ENCODE measurements around the gene SHISA9.
"Not testable (repeated sequence)": the region's sequence is repeated elsewhere in the genome, so short reads cannot be mapped to it uniquely, and the experiment has no call there.

Gene SHISA9

DNA sequence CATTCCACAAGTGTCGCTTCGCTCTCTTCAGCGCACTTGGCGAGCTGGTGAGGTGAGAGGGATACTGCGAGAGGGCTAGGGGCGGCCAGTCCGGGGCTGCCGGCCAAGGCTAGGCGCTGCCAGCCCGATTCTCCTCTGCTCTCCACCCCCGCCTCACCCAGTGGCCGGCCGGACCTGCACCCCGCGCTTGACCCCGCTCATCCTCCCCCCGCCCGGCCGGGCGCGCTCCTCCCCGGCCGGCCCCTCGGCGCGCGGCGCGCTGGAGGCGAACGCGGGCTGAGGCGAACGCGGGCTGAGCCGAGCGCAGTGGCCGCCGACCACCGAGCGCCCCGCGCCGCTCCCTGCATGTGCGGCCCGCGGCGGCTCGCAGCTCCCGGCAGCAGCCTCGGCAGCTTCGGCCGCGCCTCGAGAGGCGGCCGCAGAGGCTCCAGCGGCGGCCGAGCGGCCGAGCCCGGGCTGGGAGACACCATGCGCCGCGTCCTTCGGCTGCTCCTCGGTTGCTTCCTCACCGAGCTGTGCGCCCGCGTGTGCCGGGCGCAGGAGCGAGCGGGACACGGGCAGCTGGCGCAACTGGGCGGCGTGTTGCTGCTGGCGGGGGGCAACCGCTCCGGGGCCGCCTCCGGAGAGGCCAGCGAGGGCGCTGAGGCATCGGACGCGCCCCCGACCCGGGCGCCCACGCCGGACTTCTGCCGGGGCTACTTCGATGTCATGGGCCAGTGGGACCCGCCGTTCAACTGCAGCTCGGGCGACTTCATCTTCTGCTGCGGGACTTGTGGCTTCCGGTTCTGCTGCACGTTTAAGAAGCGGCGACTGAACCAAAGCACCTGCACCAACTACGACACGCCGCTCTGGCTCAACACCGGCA is at the start of gene SHISA9:
TSS of gene SHISA9 (plus strand) at position 2 of the 865 bp plus-strand sequence.
- no peak for DNase-seq

DNA sequence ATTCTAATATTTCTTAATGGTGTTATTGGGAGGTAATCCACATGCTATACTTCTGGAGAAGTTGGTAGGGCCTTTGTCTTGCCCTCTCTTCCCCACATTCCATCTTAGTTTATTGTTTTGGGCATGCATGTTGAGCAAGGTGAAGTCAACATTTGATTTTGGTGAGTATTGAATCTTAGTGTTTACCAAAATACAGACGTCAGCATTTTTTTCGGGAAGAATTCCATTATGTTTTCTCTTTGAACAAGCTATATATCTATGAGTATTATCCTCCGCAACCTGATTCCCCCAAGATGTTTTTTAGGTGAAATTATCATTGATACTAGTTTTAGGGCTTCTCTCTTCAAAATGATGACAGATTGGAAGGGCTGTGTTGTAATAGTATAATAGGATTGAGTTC is 47.4 kb upstream of the SHISA9 start:
- no peak for DNase-seq

DNA sequence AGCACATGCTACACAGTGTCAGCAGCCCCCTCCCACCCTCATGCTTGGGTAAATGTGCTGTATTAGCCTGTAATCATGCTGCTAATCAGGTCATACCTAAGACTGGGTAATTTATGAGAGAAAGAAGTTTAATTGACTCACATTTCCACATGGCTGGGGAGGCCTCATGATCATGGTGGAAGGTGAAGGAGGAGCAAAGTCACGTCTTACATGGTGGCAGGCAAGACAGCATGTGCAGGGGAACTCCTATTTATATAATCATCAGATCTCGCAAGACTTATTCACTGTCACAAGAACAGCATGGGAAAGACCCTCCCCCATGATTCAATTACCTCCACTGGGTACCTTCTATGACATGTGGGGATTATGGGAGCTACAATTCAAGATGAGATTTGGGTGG is 44.0 kb upstream of the SHISA9 start:
- DNase-seq, result not testable (repeated sequence)

DNA sequence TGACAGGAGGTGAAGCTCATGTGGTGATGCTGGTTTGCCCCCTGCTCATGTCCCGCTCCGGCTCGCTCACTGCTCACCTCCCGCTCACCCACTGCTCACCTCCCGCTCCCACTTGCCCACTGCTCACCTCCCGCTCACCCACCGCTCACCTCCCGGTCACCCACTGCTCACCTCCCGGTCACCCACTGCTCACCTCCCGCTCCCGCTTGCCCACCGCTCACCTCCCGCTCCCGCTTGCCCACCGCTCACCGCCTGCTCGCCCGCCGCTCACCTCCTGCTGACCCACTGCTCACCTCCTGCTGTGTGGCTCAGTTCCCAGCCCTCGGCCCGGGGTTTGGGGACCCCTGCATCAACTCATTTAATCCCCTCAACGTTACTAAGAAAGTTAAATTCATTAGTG is 39.1 kb upstream of the SHISA9 start:
- no peak for DNase-seq

DNA sequence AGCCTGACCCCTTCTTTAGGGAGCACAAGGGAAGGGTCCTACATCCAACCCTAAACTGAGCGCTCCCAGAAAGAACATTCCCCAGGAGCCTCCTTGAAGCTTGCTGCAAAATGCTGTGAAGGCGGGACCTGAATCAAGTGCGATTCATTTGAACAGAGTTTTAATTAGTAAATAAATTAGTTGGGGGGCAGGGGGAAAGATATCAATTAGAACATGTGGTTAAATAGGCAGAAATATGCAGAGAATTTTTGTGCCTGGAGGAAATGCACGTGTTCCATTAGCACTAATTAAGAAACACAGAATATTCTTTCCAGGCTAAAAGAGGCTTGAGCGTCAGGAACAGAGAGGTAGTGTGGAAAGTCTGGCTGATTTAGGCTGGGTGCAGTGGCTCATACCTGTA is 38.5 kb upstream of the SHISA9 start:
- no peak for DNase-seq

DNA sequence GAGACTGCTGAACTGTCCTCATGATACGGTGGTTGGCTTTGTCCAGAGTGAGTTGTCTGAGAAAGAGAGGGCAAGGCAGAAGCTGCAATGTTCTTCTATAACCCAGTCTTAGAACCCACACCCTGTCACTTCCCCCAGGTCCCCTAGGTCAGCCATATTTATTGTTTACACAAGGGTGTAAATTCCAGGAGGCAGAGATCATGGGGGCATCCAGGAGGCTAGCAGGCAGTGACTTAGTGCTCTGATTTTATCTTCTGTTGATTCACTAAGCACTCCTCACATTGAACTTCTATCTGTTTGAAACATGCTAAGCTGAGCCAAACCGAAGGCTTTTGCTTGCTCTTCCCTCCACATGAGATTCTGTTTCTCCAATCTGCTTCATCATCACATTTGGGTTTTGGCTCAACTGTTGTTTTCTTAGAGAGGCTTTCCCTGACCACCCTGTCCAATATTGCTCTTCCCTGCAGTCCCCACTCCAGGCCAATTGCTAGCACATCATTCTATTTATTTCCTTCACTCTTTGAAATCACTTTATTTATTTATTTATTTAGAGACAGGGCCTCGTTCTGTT is 34.3 kb upstream of the SHISA9 start:
- DNase-seq, result no peak

DNA sequence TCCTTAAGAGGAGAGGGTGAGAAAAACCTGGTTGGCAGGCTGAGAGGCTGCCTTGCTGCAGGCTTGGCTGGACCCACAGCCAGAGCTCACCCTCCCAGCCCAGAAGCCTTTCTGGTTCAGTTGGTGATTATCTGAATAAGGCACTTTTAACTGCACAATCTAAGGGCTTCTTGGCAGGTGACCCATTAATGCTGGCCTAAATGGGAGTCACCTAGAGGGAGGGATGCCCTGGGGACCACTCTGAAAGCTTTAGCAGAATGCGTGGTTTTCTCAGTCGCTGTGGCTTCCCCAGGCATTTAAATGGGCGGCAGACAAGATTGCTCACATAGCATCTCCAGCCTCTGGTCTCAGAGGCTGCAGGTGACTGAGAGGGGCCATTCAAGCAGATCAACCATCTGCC is 33.2 kb upstream of the SHISA9 start:
- DNase-seq, result no peak

DNA sequence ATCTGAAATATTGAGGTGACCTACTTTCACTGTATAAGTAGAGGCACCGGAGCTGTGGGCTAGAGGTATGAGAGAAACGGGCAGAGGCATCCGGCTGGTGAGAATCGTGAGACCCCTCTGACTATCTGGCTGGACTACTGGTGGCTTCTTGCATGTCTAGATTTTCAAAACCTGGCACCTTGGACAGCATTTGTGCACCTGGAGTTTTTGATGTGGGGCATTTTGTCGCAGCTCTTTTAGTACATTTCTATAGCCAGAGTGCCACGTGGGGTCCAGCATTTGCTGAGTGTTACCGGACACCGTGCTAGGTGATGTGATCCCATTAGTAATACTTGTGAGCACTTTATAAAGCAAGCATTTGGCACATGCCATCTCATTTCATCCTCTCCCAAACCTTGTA is 32.6 kb upstream of the SHISA9 start:
- DNase-seq, result no peak

DNA sequence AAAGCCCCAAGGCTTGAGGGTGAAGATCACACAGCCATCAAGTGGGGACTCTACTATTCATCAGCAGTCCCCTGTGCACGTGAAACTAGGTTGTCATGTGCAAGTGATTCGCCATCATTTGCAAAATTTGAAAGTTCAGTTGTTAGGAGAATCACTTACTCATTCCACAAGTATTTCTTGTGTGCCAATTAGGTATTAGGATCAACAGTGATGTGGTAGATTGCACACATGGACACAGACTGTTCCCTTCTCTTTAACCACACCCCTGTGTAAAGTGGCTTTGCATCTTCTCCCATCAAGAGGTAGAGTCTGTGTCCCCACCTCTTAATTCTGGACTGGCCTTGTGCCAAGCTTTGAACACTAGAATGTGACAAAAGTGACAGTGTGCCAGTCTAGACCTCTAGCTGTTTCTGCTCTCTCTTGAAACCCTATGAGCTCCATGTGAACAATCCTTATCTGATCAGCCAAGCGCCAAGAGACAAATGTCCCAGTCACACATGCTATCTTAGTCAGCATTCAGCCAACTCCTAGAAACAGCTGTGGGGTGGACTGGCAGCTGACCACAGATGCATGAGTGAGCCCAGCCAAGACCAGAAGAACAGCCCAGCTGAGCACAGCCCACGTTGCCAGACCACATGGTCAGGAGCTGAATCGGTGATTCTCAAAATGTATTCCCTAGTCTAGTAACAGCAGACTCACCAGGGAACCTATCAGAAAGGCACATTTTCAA is 31.5 kb upstream of the SHISA9 start:
- no peak for DNase-seq

DNA sequence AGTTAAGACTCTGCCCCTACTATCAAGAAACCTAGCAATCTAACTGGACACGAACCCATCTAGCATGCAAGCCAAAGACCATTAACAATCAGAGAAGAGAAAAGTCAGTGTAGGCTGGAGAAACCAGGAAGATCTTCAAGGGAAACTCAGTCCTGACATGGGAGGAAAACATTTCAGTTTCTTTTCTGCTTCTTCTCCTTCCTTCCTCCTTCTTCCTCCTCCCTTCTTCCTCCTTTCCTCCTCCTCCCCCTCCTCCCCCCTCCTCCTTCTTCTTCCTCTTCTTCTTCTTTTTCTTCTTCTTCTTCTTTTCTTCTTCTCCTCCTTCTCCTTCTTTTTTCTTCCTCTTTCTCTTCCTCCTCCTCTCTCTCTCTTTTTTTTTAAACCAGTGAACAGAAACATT is 29.6 kb upstream of the SHISA9 start:
- no peak for DNase-seq

DNA sequence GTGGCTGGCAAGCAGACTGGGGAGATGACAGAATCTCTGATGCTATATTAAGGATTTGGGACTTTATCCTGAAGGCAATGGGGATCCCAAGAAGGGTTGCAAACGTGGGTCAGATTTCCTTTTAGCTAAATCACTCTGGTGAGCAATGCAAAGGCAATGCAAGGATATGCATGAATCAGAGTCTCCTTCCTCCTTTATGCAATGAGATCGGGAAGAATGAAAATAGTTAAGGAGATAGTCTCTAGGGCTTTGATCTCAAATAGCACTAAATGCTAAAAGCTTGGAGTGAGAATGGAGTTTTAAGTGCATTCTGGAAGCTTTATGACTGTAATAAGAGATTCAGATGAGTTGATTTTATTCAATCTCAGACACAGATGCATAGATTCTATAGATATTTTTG is 27.2 kb upstream of the SHISA9 start:
- no peak for DNase-seq

DNA sequence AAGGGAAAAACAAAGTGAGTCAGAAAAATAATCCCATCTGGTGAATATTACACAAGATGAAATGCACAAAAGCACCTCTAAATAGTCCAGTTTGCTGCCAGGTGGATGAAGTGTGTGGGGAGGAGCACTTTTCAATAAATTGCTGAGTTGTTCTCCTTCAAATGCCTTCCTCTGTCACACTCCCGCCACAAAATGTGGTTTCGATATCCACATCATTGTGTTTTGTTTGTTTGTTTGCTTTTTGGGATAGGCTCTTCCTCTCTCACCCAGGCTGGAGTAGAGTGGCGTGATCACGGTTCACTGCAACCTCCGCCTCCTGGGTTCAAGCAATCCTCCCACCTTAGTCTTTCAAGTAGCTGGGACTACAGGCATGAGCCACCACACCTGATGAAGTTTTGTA is 24.6 kb upstream of the SHISA9 start:
- DNase-seq, result no peak

DNA sequence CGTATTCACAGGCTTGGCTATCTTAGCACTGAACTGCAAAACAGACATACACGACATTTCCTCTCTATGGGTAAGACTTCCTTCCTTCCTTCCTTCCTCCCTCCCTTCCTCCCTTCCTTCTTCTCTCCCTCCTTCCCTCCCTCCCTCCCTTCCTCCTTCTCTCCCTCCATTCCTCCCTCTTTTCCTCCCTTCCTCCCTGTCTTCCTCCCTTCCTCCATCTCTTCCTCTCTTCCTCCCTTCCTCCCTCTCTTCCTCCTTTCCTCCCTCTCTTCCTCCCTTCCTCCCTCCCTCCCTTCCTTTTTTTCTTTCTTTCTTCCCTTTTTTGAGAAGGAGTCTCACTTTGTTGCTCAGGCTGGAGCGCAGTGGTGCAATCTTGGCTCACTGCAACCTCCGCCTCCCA is 22.4 kb upstream of the SHISA9 start:
- no peak for DNase-seq

DNA sequence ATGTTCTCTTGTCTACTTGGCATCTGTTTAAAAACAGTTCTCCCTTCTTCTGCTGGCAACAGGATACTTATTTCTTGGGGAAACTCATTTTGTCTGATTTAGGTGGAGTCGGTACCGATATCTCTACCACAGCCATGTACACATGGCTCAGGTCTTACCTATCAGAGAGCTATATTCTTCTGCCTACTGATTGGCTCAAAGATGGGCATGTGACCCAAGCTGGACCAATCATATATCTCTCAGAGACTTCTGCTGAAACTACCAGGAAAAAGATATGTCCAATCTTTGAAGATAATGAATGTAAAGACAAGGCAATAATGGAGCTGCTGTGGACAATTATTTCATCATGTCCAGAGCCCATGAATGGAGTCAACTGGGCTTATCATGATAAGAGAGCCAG is 21.6 kb upstream of the SHISA9 start:
- DNase-seq, result no peak

DNA sequence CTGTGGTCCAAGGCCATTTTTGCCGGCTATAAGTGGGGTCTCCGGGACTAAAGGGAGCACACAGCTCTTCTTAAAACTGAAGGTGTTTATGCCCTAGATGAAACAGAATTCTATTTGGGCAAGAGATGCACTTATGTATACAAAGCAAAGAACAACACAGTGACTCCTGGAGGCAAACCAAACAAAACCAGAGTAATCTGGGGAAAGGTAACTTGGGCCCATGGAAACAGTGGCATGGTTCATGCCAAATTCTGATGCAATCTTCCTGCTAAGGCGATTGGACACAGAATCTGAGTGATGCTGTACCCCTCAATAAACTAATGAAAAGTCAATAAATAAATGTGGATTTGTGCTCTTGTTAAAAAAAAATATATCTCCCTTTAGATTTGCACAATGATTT is 20.2 kb upstream of the SHISA9 start:
- no peak for DNase-seq

DNA sequence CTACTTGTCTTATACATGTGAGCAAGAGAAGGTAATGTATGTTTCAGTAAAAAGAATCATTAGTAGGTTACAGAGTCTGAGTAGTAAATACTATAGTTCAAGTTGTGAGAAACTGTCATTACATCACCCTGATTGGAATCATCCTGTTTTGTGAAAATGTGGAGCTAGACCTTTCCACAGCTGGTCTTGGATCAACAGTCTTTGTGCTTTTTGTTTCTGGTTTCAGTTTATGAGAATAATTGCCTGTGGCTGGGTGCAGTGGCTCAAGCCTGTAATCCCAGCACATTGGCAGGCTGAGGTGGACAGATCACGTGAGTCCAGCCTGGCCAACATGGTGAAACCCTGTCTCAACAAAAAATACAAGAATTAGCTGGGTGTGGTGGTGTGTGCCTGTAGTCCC is 19.7 kb upstream of the SHISA9 start:
- no peak for DNase-seq

DNA sequence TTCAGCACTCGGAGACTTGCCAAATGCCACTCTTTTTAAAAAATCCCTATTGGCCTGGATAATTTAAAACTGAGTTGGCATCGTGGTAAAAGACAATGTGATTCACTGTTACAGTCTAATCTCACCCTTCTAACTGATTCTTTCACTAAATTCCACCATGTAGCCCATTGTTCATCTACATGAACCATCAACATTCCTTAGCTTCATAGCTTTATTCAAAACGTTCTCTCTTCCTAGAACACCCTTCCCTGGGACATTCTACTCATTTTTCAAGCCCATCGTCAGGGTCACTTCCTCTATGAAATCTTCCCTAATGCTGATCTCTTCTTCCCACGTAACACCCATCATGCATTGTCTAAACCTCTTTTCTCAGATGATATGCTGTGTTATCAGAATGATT is 15.7 kb upstream of the SHISA9 start:
- no peak for DNase-seq

DNA sequence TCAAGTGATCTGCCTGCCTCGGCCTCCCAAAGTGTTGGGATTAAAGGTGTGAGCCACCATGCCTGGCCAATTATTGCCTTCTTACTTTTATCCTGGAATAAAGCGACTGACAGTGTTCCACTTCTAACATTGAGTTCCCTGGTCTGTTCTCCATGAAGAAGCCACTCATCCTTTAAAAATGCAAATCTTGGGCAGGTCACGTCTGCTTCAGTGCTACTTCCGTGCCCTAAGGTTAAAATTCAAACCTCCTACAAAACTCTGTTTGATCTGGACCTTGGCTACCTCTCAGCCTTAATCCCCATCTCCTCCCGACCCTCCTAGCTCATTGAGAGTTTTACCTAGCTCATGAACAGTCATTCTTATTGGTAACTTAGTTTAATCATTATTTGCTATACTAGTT is 9.6 kb upstream of the SHISA9 start:
- DNase-seq, result no peak

DNA sequence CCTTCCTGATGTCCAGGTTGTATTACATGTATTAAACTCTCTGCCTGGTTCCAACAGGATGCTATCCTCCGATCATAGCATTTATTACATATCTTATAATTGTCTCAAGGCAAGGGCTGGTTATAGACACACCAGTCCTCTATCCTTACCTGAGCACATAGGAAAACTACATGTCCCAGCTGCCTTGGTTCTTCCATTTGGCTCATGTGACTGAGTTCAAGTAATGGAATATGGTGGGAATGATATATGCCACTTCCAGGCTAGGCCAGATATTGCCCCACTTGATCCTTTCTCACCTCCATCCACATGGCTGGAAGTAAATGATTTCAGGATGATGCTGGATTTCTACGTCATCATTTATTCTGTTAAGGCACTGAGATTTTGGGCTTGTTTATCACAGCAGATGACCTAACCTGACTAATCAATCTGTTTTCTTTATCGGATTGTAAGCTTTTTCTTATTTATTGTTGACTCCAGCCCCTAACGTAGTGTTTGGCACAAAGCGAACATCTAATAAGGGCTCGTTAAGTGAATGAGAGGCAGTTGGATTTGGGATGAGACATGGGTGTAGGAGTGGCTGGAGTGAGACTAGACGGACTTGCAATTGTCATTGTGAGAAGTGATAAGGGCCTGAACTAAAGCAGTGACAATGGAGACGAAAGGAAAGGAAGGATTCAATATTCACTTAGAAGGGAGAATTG is 8.2 kb upstream of the SHISA9 start:
- no peak for DNase-seq

DNA sequence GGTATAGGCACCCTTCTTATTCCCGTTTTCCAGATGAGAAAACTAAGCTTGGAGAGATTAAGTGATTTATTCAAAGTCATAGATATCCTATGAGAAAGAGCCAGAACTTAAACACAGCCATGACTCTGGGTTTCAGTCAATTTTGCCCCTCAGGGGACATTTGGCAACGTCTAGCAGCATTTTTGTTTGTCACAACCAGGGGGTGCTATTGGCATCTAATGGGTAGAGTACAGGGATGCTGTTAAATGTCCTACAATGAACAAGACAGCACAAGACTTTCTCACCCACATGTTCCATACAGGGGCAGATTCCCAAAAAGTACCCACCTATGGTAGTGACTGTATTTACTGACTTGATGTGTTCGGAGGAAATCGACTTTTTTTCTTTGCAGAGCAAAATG is 4.8 kb upstream of the SHISA9 start:
- no peak for DNase-seq

DNA sequence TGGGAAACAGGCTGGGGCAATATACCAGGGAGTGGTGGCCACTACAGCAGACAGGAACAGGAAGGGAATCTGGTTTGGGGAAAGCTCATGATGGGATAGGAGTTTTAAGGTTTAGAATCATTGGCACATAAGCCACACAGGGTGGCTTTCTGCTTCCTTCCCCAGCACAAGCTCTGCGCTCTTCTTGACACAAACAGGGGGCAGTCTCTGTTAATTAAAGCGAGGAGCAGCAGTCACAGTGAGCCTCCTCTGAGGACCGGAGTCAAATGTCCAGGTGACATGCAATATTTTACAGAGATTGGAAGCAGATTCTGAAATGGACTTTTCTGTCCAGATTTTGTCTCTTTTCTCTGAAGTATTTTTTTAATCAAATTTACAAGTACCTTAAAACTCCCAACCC is 2.8 kb upstream of the SHISA9 start:
- no peak for DNase-seq

DNA sequence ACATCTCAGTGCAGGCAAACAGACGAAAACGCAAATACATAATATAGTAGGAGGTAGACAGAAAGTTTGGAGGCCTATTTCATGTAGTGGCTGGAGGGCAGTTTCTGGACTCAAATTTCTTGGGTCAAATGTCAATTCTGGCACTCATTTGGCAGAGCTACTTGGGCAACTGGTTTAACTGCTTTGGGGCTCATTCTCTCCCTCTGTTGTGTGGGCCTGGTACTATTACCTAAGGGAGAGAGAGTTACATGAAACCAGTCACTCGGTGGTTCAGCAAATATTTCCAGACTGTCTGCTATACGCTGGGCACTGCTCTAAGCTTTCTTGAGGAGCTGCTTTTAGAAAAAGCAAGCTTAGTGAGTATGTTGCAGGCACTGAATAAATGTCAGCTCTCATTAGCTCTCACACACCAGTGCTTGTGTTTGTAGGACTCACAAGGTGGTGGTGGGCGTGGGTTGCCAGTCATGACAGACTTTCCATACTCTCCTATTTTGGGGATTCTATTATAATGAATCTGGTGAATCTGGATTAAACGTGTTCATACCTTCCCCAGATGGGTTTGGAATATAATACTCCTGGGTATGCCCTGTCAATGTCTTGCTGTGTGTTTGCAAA is 1.8 kb upstream of the SHISA9 start:
- DNase-seq, result no peak

DNA sequence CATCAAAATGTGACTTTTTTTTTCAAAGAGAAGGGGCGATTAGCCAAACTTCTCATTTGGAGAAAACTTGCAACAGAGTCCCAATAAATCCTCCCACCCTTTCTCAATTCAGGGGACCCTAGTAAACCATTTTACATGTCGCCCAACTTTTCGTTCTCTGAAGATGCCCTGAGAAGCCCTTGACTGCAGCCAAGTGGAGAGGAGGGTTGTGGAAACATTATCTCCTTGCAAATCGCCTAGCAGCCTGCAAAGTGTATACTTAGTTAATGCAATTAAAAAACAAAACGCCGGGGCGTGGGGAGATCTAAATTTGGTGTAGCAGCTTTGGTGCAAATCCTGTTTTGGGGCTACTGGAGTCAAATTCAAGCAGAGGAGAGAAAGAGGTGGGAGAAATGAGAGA is 1.2 kb upstream of the SHISA9 start:
- DNase-seq, result no peak
